Occipital lobe (tissue), 2 donors: Measurements from ENCODE around the gene SLC5A4. TPM values are rescaled to one million over a fixed set of nuclear protein-coding genes. Genes with fewer than 3 reads are reported as not detected.
"Not testable (repeated sequence)": the region's sequence is repeated elsewhere in the genome, so short reads cannot be mapped to it uniquely, and the experiment has no call there.

Source experiments
- DNase-seq: peaks from one replicate; lab custom pipeline; 2025; lab: John Stamatoyannopoulos, UW
- total RNA-seq: library from RNA; depleted of rRNA; stranded (reverse); fragments of >200 nt; gene quantifications from one replicate; pipeline ENCODE4 v1.2.3, GENCODE V29; 2014

SLC5A4 gene
- not detected for total RNA-seq

GRCh38 chr22:32255217-32255616 lies at the start of gene SLC5A4:
TSS of gene SLC5A4 (minus strand) at chr22:32255347. CDS start at chr22:32255329, 18 bp downstream.
- no peak for DNase-seq

- not testable (repeated sequence) for DNase-seq
Observed at GRCh38 chr22:32293921-32294320, 38.8 kb upstream of the SLC5A4 start.

- DNase-seq: no peak
Observed at GRCh38 chr22:32286290-32286840, 31.2 kb upstream of the SLC5A4 start.

- peak; percentile 43 for DNase-seq
Observed at GRCh38 chr22:32281072-32281471, 25.9 kb upstream of the SLC5A4 start.

GRCh38 chr22:32275353-32275752 lies 20.2 kb upstream of the SLC5A4 start:
- not testable (repeated sequence) for DNase-seq

- no peak for DNase-seq
Observed at GRCh38 chr22:32271389-32271788, 16.2 kb upstream of the SLC5A4 start.

- no peak for DNase-seq
Observed at GRCh38 chr22:32270641-32271369, 15.7 kb upstream of the SLC5A4 start.

GRCh38 chr22:32269316-32269715 lies 14.2 kb upstream of the SLC5A4 start:
- no peak for DNase-seq

GRCh38 chr22:32267011-32267410 lies 11.9 kb upstream of the SLC5A4 start:
- no peak for DNase-seq

- DNase-seq: peak; percentile 56
Observed at GRCh38 chr22:32265882-32266767, 11.0 kb upstream of the SLC5A4 start.

- DNase-seq: not testable (repeated sequence)
Observed at GRCh38 chr22:32263678-32264077, 8.5 kb upstream of the SLC5A4 start.

- no peak for DNase-seq
Observed at GRCh38 chr22:32261306-32261705, 6.2 kb upstream of the SLC5A4 start.

GRCh38 chr22:32258791-32259190 lies 3.6 kb upstream of the SLC5A4 start:
- DNase-seq: no peak

GRCh38 chr22:32255726-32256125 lies 579 bp upstream of the SLC5A4 start:
- DNase-seq: no peak

- DNase-seq: no peak
Observed at GRCh38 chr22:32249231-32249630, 5.9 kb downstream of the SLC5A4 start.

GRCh38 chr22:32248276-32248675 lies 6.9 kb downstream of the SLC5A4 start:
- DNase-seq: no peak

- no peak for DNase-seq
Observed at GRCh38 chr22:32246166-32246565, 9.0 kb downstream of the SLC5A4 start.

GRCh38 chr22:32245042-32245441 lies 10.1 kb downstream of the SLC5A4 start:
- no peak for DNase-seq

- no peak for DNase-seq
Observed at GRCh38 chr22:32244547-32244946, 10.6 kb downstream of the SLC5A4 start.

GRCh38 chr22:32240461-32240860 lies 14.7 kb downstream of the SLC5A4 start:
- no peak for DNase-seq

GRCh38 chr22:32237906-32238305 lies 17.2 kb downstream of the SLC5A4 start:
- DNase-seq: no peak

GRCh38 chr22:32236970-32237369 lies 18.2 kb downstream of the SLC5A4 start:
- DNase-seq: no peak
